ENCODE data around the gene TRHDE.
A peak's percentile ranks its signal among the peaks of the same experiment; 100 is the strongest.

TRHDE gene

GRCh38 chr12:72289633-72290032 is 17.5 kb downstream of the TRHDE start:
- no peaks in the 10 kb centered on the region for H3K36me3 ChIP-seq (ENCODE audit: control insufficient read depth, insufficient read depth, low read length)
- WGBS, 2 experiments (ENCODE audit: insufficient coverage in 2 of 2): 70 to 100% methylated on average over 1 to 2 of the region's 2 CpGs
- H3K27ac ChIP-seq (ENCODE audit: low read depth, low read length, severe bottlenecking): no peak overlapping the region
- no peaks in the 10 kb centered on the region for H3K4me1 ChIP-seq (ENCODE audit: control insufficient read depth, insufficient read depth, low read length, poor library complexity, severe bottlenecking)
- H3K4me3 ChIP-seq (ENCODE audit: extremely low read depth, insufficient read depth, low read length, poor library complexity, severe bottlenecking): no peak overlapping the region
- H3K9me3 ChIP-seq (ENCODE audit: control insufficient read depth, low read length): no peaks in the 10 kb centered on the region

GRCh38 chr12:72291175-72291574 is 19.0 kb downstream of the TRHDE start:
- H3K9me3 ChIP-seq (ENCODE audit: control insufficient read depth, low read length): no peaks in the 10 kb centered on the region
- 96 to 100% methylated on average over 3 of the region's 5 CpGs for WGBS, 2 experiments (ENCODE audit: insufficient coverage in 2 of 2)

GRCh38 chr12:72293701-72294100 is 21.5 kb downstream of the TRHDE start:
- Histone ChIP-seq H3K4me3 (ENCODE audit: extremely low read depth, insufficient read depth, low read length, poor library complexity, severe bottlenecking) (no peak overlapping the region), H3K4me1 (ENCODE audit: control insufficient read depth, insufficient read depth, low read length, poor library complexity, severe bottlenecking) (peaks cover 5% of the 10 kb centered on the region), H3K9me3 (ENCODE audit: control insufficient read depth, low read length) (no peaks in the 10 kb centered on the region), H3K36me3 (ENCODE audit: control insufficient read depth, insufficient read depth, low read length) (no peaks in the 10 kb centered on the region), H3K27ac (ENCODE audit: low read depth, low read length, severe bottlenecking) (no peak overlapping the region)
- WGBS, 2 experiments (ENCODE audit: insufficient coverage in 2 of 2): 92 to 97% methylated on average over 4 to 5 of the region's 6 CpGs

More at GRCh38 chr12:72291175-72291574, 19.0 kb downstream of the TRHDE start:
- Histone ChIP-seq H3K4me1 (ENCODE audit: control insufficient read depth, insufficient read depth, low read length, poor library complexity, severe bottlenecking) (peaks cover 4% of the 10 kb centered on the region), H3K4me3 (ENCODE audit: extremely low read depth, insufficient read depth, low read length, poor library complexity, severe bottlenecking) (no peak overlapping the region), H3K27ac (ENCODE audit: low read depth, low read length, severe bottlenecking) (no peak overlapping the region), H3K36me3 (ENCODE audit: control insufficient read depth, insufficient read depth, low read length) (no peaks in the 10 kb centered on the region)

- Histone ChIP-seq H3K4me1 (ENCODE audit: control insufficient read depth, insufficient read depth, low read length, poor library complexity, severe bottlenecking) (peaks cover 5% of the 10 kb centered on the region), H3K36me3 (ENCODE audit: control insufficient read depth, insufficient read depth, low read length) (no peaks in the 10 kb centered on the region), H3K9me3 (ENCODE audit: control insufficient read depth, low read length) (no peaks in the 10 kb centered on the region), H3K4me3 (ENCODE audit: extremely low read depth, insufficient read depth, low read length, poor library complexity, severe bottlenecking) (no peak overlapping the region), H3K27ac (ENCODE audit: low read depth, low read length, severe bottlenecking) (no peak overlapping the region)
- 81 to 100% methylated on average over 4 to 7 of the region's 8 CpGs for WGBS, 2 experiments (ENCODE audit: insufficient coverage in 2 of 2)
These were observed 22.9 kb downstream of the TRHDE start for GRCh38 chr12:72295101-72295500.

GRCh38 chr12:72295744-72296143 is 23.6 kb downstream of the TRHDE start:
- peaks cover 5% of the 10 kb centered on the region for H3K4me1 ChIP-seq (ENCODE audit: control insufficient read depth, insufficient read depth, low read length, poor library complexity, severe bottlenecking)
- H3K9me3 ChIP-seq (ENCODE audit: control insufficient read depth, low read length): no peaks in the 10 kb centered on the region
- H3K36me3 ChIP-seq (ENCODE audit: control insufficient read depth, insufficient read depth, low read length): no peaks in the 10 kb centered on the region
- no CpG with 5 or more reads among the region's 2 CpGs for WGBS, 2 experiments (ENCODE audit: insufficient coverage in 2 of 2)
- H3K27ac ChIP-seq (ENCODE audit: low read depth, low read length, severe bottlenecking): peak overlapping the region; percentile 39
- no peak overlapping the region for H3K4me3 ChIP-seq (ENCODE audit: extremely low read depth, insufficient read depth, low read length, poor library complexity, severe bottlenecking)

- H3K36me3 ChIP-seq (ENCODE audit: control insufficient read depth, insufficient read depth, low read length): no peaks in the 10 kb centered on the region
- H3K4me1 ChIP-seq (ENCODE audit: control insufficient read depth, insufficient read depth, low read length, poor library complexity, severe bottlenecking): peaks cover 5% of the 10 kb centered on the region
- 48 to 77% methylated on average over 2 of the region's 2 CpGs for WGBS, 2 experiments (ENCODE audit: insufficient coverage in 2 of 2)
- H3K4me3 ChIP-seq (ENCODE audit: extremely low read depth, insufficient read depth, low read length, poor library complexity, severe bottlenecking): no peak overlapping the region
- peak overlapping the region; percentile 39 for H3K27ac ChIP-seq (ENCODE audit: low read depth, low read length, severe bottlenecking)
- no peaks in the 10 kb centered on the region for H3K9me3 ChIP-seq (ENCODE audit: control insufficient read depth, low read length)
These were observed 24.2 kb downstream of the TRHDE start for GRCh38 chr12:72296389-72296788.

GRCh38 chr12:72297666-72298065 is 25.5 kb downstream of the TRHDE start:
- Histone ChIP-seq H3K4me1 (ENCODE audit: control insufficient read depth, insufficient read depth, low read length, poor library complexity, severe bottlenecking) (peaks cover 5% of the 10 kb centered on the region), H3K4me3 (ENCODE audit: extremely low read depth, insufficient read depth, low read length, poor library complexity, severe bottlenecking) (no peak overlapping the region), H3K9me3 (ENCODE audit: control insufficient read depth, low read length) (no peaks in the 10 kb centered on the region), H3K36me3 (ENCODE audit: control insufficient read depth, insufficient read depth, low read length) (no peaks in the 10 kb centered on the region), H3K27ac (ENCODE audit: low read depth, low read length, severe bottlenecking) (no peak overlapping the region)
- 66 to 100% methylated on average over 2 to 3 of the region's 3 CpGs for WGBS, 2 experiments (ENCODE audit: insufficient coverage in 2 of 2)

- Histone ChIP-seq H3K27ac (ENCODE audit: low read depth, low read length, severe bottlenecking) (no peak overlapping the region), H3K9me3 (ENCODE audit: control insufficient read depth, low read length) (no peaks in the 10 kb centered on the region), H3K36me3 (ENCODE audit: control insufficient read depth, insufficient read depth, low read length) (no peaks in the 10 kb centered on the region), H3K4me3 (ENCODE audit: extremely low read depth, insufficient read depth, low read length, poor library complexity, severe bottlenecking) (no peak overlapping the region), H3K4me1 (ENCODE audit: control insufficient read depth, insufficient read depth, low read length, poor library complexity, severe bottlenecking) (peaks cover 5% of the 10 kb centered on the region)
- 71 to 100% methylated on average over 1 of the region's 3 CpGs for WGBS, 2 experiments (ENCODE audit: insufficient coverage in 2 of 2)
These were observed 28.6 kb downstream of the TRHDE start for GRCh38 chr12:72300728-72301127.

GRCh38 chr12:72304751-72305150 is 32.6 kb downstream of the TRHDE start:
- H3K9me3 ChIP-seq (ENCODE audit: control insufficient read depth, low read length): no peaks in the 10 kb centered on the region
- 50 to 83% methylated on average over 1 of the region's 2 CpGs for WGBS, 2 experiments (ENCODE audit: insufficient coverage in 2 of 2)
- H3K4me3 ChIP-seq (ENCODE audit: extremely low read depth, insufficient read depth, low read length, poor library complexity, severe bottlenecking): no peak overlapping the region
- no peaks in the 10 kb centered on the region for H3K4me1 ChIP-seq (ENCODE audit: control insufficient read depth, insufficient read depth, low read length, poor library complexity, severe bottlenecking)
- no peaks in the 10 kb centered on the region for H3K36me3 ChIP-seq (ENCODE audit: control insufficient read depth, insufficient read depth, low read length)
- no peak overlapping the region for H3K27ac ChIP-seq (ENCODE audit: low read depth, low read length, severe bottlenecking)

GRCh38 chr12:72307229-72307628 is 35.1 kb downstream of the TRHDE start:
- Histone ChIP-seq H3K4me1 (ENCODE audit: control insufficient read depth, insufficient read depth, low read length, poor library complexity, severe bottlenecking) (no peaks in the 10 kb centered on the region), H3K36me3 (ENCODE audit: control insufficient read depth, insufficient read depth, low read length) (no peaks in the 10 kb centered on the region), H3K9me3 (ENCODE audit: control insufficient read depth, low read length) (no peaks in the 10 kb centered on the region), H3K27ac (ENCODE audit: low read depth, low read length, severe bottlenecking) (no peak overlapping the region), H3K4me3 (ENCODE audit: extremely low read depth, insufficient read depth, low read length, poor library complexity, severe bottlenecking) (no peak overlapping the region)
- 92 to 100% methylated on average over 3 to 4 of the region's 6 CpGs for whole genome bisulfite sequencing, 2 experiments (ENCODE audit: insufficient coverage in 2 of 2)

- Histone ChIP-seq H3K27ac (ENCODE audit: low read depth, low read length, severe bottlenecking) (no peak overlapping the region), H3K4me1 (ENCODE audit: control insufficient read depth, insufficient read depth, low read length, poor library complexity, severe bottlenecking) (no peaks in the 10 kb centered on the region), H3K36me3 (ENCODE audit: control insufficient read depth, insufficient read depth, low read length) (no peaks in the 10 kb centered on the region), H3K9me3 (ENCODE audit: control insufficient read depth, low read length) (no peaks in the 10 kb centered on the region), H3K4me3 (ENCODE audit: extremely low read depth, insufficient read depth, low read length, poor library complexity, severe bottlenecking) (no peak overlapping the region)
- WGBS, 2 experiments (ENCODE audit: insufficient coverage in 2 of 2): 84 to 100% methylated on average over 2 to 4 of the region's 5 CpGs
These were observed 39.8 kb downstream of the TRHDE start for GRCh38 chr12:72311946-72312345.

Data from mesodermal cell (in vitro differentiated cells).